HepG2 (cell line): ENCODE data around the gene YAP1. TPM values are rescaled to one million over a fixed set of nuclear protein-coding genes. Genes with fewer than 3 reads are reported as not detected.

Source experiments
- CBFB ChIP-seq: sonication (generic); formaldehyde crosslinking; IDR thresholded peaks from 2 replicates; pipeline ENCODE4 v1.4.0; 2020; ENCODE audit warnings: missing genetic modification reagents
- CEBPG ChIP-seq: IDR thresholded peaks from 2 replicates; pipeline ENCODE4 v1.6.1; 2016
- CHCHD3 ChIP-seq: sonication (generic); formaldehyde crosslinking; IDR thresholded peaks from 2 replicates; pipeline ENCODE4 v1.8.0; 2022; ENCODE audit warnings: mild to moderate bottlenecking, missing genetic modification reagents, moderate library complexity
- HOXA3 ChIP-seq: sonication (generic); formaldehyde crosslinking; IDR thresholded peaks from 2 replicates; pipeline ENCODE4 v1.5.0; 2020; ENCODE audit warnings: missing genetic modification reagents
- ISL2 ChIP-seq: sonication (generic); formaldehyde crosslinking; IDR thresholded peaks from 2 replicates; pipeline ENCODE4 v1.5.0; 2020; ENCODE audit warnings: missing genetic modification reagents
- MTF1 ChIP-seq: sonication (generic); formaldehyde crosslinking; IDR thresholded peaks from 2 replicates; pipeline ENCODE4 v1.5.0; 2020; ENCODE audit warnings: missing genetic modification reagents
- MXI1 ChIP-seq: IDR thresholded peaks from 3 replicates; pipeline ENCODE4 v1.6.1; 2012; ENCODE audit warnings: low read depth, low read length, inconsistent platforms, borderline replicate concordance
- RNF2 ChIP-seq: fragments of 450-650 bp; conservative IDR thresholded peaks from 2 replicates; pipeline ENCODE4 v1.6.1; 2016; ENCODE audit warnings: low read depth
- RXRA ChIP-seq: sonication (generic); formaldehyde crosslinking; IDR thresholded peaks from 2 replicates; pipeline ENCODE4 v1.5.1; 2020; ENCODE audit warnings: missing genetic modification reagents
- TOE1 ChIP-seq: sonication (generic); formaldehyde crosslinking; IDR thresholded peaks from 2 replicates; pipeline ENCODE4 v1.4.0; 2020; ENCODE audit warnings: mild to moderate bottlenecking, missing genetic modification reagents
- TP53 ChIP-seq: sonication (generic); formaldehyde crosslinking; conservative IDR thresholded peaks from 2 replicates; pipeline ENCODE4 v1.4.0; 2020; ENCODE audit warnings: missing genetic modification reagents
- ZNF17 ChIP-seq: sonication (generic); formaldehyde crosslinking; IDR thresholded peaks from 2 replicates; pipeline ENCODE4 v1.5.0; 2020; ENCODE audit warnings: mild to moderate bottlenecking, missing genetic modification reagents
- ZNF432 ChIP-seq: sonication (generic); formaldehyde crosslinking; IDR thresholded peaks from 2 replicates; pipeline ENCODE4 v1.5.0; 2020; ENCODE audit warnings: missing genetic modification reagents, mild to moderate bottlenecking, borderline replicate concordance
- ZNF563 ChIP-seq: sonication (generic); formaldehyde crosslinking; IDR thresholded peaks from 2 replicates; pipeline ENCODE4 v1.8.0; 2022; ENCODE audit warnings: mild to moderate bottlenecking, moderate library complexity, missing genetic modification reagents
- ZNF775 ChIP-seq: sonication (generic); formaldehyde crosslinking; IDR thresholded peaks from 2 replicates; pipeline ENCODE4 v1.4.0; 2020; ENCODE audit warnings: missing genetic modification reagents, mild to moderate bottlenecking, moderate library complexity, borderline replicate concordance
- polyA plus RNA-seq, 8 experiments: library from polyadenylated mRNA; depleted of rRNA in 3 of 8; stranded (reverse) in 7 of 8; unstranded in 1 of 8; fragments of >200 nt; fragmentation: Illumina TruSeq in 4 of 8; extraction: Trizol in 4 of 8; gene quantifications; 2 replicates each; pipeline versions ENCODE4 v1.2.1 to v1.2.3, GENCODE V29; 2011 to 2016; ENCODE audit warnings: low read depth in 4 of 8, missing spikeins in 1 of 8, mixed read lengths in 1 of 8; ENCODE audit not compliant: insufficient read depth in 1 of 8
- total RNA-seq, 5 experiments: library from RNA; depleted of rRNA; stranded (reverse); fragments of >200 nt; fragmentation: Illumina TruSeq; extraction: Trizol; gene quantifications; 2 replicates each; pipeline ENCODE4 v1.2.3, GENCODE V29; 2016; ENCODE audit warnings: low read depth in 1 of 5
- TF ChIP-seq, protein P1 (sequence below): sonication (generic); formaldehyde crosslinking; IDR thresholded peaks from 2 replicates; pipeline ENCODE4 v1.4.0; 2020; ENCODE audit warnings: missing genetic modification reagents, borderline replicate concordance
- TF ChIP-seq, protein P2 (sequence below): sonication (generic); formaldehyde crosslinking; IDR thresholded peaks from 2 replicates; pipeline ENCODE4 v1.4.0; 2020; ENCODE audit warnings: mild to moderate bottlenecking, missing genetic modification reagents, borderline replicate concordance
- TF ChIP-seq, protein P3 (sequence below): IDR thresholded peaks from 2 replicates; pipeline ENCODE4 v1.6.1; 2016; ENCODE audit warnings: mild to moderate bottlenecking, missing biosample characterization, missing genetic modification reagents
- TF ChIP-seq, protein P4 (sequence below): sonication (generic); formaldehyde crosslinking; IDR thresholded peaks from 2 replicates; pipeline ENCODE4 v1.5.0; 2020; ENCODE audit warnings: mild to moderate bottlenecking, low read depth, missing genetic modification reagents, borderline replicate concordance
- TF ChIP-seq, protein P5 (sequence below): sonication (generic); formaldehyde crosslinking; IDR thresholded peaks from 2 replicates; pipeline ENCODE4 v1.4.0; 2020; ENCODE audit warnings: low read depth, mild to moderate bottlenecking, missing genetic modification reagents
- TF ChIP-seq, protein P6 (sequence below): sonication (generic); formaldehyde crosslinking; IDR thresholded peaks from 2 replicates; pipeline ENCODE4 v1.4.0; 2020; ENCODE audit warnings: mild to moderate bottlenecking, missing genetic modification reagents

YAP1 gene
- total and polyA plus RNA-seq, 2 of the 13 experiments (the other 11 are each of a cell fraction or from before 2014, with no cell fraction given): 59.5 to 91.0 TPM

GRCh38 chr11:102109896-102110760, at the start of gene YAP1 (continued):
- TF ChIP-seq, protein P1, sequence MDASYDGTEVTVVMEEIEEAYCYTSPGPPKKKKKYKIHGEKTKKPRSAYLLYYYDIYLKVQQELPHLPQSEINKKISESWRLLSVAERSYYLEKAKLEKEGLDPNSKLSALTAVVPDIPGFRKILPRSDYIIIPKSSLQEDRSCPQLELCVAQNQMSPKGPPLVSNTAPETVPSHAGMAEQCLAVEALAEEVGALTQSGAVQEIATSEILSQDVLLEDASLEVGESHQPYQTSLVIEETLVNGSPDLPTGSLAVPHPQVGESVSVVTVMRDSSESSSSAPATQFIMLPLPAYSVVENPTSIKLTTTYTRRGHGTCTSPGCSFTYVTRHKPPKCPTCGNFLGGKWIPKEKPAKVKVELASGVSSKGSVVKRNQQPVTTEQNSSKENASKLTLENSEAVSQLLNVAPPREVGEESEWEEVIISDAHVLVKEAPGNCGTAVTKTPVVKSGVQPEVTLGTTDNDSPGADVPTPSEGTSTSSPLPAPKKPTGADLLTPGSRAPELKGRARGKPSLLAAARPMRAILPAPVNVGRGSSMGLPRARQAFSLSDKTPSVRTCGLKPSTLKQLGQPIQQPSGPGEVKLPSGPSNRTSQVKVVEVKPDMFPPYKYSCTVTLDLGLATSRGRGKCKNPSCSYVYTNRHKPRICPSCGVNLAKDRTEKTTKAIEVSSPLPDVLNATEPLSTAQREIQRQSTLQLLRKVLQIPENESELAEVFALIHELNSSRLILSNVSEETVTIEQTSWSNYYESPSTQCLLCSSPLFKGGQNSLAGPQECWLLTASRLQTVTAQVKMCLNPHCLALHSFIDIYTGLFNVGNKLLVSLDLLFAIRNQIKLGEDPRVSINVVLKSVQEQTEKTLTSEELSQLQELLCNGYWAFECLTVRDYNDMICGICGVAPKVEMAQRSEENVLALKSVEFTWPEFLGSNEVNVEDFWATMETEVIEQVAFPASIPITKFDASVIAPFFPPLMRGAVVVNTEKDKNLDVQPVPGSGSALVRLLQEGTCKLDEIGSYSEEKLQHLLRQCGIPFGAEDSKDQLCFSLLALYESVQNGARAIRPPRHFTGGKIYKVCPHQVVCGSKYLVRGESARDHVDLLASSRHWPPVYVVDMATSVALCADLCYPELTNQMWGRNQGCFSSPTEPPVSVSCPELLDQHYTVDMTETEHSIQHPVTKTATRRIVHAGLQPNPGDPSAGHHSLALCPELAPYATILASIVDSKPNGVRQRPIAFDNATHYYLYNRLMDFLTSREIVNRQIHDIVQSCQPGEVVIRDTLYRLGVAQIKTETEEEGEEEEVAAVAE (CRISPR knock-in tag): no peak
- TF ChIP-seq TP53 (CRISPR knock-in tag) (no peak), CHCHD3 (no peak), RXRA (CRISPR knock-in tag) (peak; percentile 72), CEBPG (CRISPR knock-in tag) (peak; percentile 62), ISL2 (peak; percentile 58), ZNF17 (CRISPR knock-in tag) (no peak), ZNF775 (CRISPR knock-in tag) (no peak), RNF2 (peak; percentile 93), CBFB (CRISPR knock-in tag) (no peak), MTF1 (peak; percentile 79; the same call in 1 of the 2 replicates), ZNF563 (CRISPR knock-in tag) (peak; percentile 60; the same call in 1 of the 2 replicates), MXI1 (peak; percentile 42; the same call in 1 of the 3 replicates), TOE1 (CRISPR knock-in tag) (no peak), ZNF432 (CRISPR knock-in tag) (no peak), HOXA3 (CRISPR knock-in tag) (peak; percentile 83)
- TF ChIP-seq, protein P2, sequence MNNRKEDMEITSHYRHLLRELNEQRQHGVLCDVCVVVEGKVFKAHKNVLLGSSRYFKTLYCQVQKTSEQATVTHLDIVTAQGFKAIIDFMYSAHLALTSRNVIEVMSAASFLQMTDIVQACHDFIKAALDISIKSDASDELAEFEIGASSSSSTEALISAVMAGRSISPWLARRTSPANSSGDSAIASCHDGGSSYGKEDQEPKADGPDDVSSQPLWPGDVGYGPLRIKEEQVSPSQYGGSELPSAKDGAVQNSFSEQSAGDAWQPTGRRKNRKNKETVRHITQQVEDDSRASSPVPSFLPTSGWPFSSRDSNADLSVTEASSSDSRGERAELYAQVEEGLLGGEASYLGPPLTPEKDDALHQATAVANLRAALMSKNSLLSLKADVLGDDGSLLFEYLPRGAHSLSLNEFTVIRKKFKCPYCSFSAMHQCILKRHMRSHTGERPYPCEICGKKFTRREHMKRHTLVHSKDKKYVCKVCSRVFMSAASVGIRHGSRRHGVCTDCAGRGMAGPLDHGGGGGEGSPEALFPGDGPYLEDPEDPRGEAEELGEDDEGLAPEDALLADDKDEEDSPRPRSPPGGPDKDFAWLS (CRISPR knock-in tag): no peak
- TF ChIP-seq, protein P3, sequence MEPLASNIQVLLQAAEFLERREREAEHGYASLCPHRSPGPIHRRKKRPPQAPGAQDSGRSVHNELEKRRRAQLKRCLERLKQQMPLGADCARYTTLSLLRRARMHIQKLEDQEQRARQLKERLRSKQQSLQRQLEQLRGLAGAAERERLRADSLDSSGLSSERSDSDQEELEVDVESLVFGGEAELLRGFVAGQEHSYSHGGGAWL (CRISPR knock-in tag): peak; percentile 88; the same call in 1 of the 2 replicates
- TF ChIP-seq, protein P4, sequence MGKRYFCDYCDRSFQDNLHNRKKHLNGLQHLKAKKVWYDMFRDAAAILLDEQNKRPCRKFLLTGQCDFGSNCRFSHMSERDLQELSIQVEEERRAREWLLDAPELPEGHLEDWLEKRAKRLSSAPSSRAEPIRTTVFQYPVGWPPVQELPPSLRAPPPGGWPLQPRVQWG: no peak
- TF ChIP-seq, protein P5, sequence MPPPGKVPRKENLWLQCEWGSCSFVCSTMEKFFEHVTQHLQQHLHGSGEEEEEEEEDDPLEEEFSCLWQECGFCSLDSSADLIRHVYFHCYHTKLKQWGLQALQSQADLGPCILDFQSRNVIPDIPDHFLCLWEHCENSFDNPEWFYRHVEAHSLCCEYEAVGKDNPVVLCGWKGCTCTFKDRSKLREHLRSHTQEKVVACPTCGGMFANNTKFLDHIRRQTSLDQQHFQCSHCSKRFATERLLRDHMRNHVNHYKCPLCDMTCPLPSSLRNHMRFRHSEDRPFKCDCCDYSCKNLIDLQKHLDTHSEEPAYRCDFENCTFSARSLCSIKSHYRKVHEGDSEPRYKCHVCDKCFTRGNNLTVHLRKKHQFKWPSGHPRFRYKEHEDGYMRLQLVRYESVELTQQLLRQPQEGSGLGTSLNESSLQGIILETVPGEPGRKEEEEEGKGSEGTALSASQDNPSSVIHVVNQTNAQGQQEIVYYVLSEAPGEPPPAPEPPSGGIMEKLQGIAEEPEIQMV (CRISPR knock-in tag): peak; percentile 89
- TF ChIP-seq, protein P6, sequence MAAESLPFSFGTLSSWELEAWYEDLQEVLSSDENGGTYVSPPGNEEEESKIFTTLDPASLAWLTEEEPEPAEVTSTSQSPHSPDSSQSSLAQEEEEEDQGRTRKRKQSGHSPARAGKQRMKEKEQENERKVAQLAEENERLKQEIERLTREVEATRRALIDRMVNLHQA (CRISPR knock-in tag): no peak
